ENCODE results near the gene OR52B4.
"Not testable (repeated sequence)": the region's sequence is repeated elsewhere in the genome, so short reads cannot be mapped to it uniquely, and the experiment has no call there.

Gene OR52B4

DNA sequence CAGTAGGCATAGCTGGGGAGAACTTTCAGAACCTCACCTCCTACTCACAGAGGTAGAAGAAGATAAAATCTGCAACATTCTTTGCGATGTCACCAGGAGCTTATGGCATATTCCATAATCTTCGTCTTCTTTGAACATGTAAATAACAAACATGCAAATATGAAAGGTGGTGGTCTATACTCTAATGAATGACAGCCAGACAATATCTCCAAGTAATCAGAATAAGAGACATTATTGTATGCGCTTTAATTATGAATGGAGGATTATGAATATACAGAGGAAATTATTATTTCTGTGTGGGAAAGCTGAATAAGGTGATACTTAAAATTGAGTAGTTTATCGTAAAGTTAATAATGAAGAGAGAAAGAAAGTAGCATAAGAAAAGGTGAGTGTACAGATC is at the start of gene OR52B4:
Gene OR52B4 (minus strand): TSS at position 101 of the 400 bp plus-strand sequence. CDS start 91 bp downstream, at position 10.
- no peak for DNase-seq

DNA sequence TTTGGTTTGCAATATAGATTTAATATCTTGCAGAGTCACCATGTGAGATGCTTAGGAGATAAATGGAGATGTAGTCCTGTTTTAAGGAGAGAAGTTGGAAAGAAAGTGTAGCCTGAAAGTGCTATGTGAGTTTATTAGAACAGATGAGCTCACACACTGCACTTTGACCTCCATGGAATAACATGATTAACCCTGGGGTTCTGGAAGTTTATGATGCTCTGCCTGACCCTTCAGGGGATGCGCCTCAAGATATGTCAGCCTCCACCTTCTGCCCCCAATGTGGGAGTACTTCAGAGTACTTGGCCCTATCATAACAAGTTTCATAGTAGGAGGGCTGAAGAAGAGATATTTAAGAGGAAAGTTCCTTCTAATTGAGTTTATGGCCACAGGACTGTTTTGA is 48.6 kb upstream of the OR52B4 start:
- DNase-seq: no peak

DNA sequence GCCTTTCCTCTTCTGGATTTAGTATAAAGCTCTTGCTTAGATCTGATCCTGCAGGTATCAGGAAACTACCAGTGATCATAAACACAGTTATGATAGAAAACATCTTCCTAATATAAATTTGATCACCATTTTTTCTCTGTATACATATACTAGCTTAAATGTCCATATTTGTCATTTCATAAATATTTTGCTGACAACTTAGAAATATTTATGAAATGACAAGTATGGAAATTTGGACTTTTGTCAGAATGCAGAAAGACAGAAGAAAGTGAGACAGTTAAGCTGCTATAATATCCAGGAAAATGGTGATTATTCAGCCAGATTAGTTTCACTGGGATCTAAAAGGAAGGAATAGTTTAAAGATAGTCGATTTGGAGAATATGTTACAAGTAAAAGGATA is 48.1 kb upstream of the OR52B4 start:
- DNase-seq: no peak

DNA sequence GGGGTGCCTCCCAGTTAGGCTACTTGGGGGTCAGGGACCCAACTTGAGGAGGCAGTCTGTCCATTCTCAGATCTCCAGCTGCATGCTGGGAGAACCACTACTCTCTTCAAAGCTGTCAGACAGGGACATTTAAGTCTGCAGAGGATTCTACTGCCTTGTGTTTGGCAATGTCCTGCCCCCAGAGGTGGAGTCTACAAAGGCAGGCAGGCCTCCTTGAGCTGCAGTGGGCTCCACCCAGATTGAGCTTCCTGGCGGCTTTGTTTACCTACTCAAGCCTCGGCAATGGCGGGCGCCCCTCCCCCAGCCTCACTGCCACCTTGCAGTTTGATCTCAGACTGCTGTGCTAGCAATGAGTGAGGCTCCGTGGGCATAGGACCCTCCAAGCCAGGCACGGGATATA is 38.0 kb upstream of the OR52B4 start:
- not testable (repeated sequence) for DNase-seq

DNA sequence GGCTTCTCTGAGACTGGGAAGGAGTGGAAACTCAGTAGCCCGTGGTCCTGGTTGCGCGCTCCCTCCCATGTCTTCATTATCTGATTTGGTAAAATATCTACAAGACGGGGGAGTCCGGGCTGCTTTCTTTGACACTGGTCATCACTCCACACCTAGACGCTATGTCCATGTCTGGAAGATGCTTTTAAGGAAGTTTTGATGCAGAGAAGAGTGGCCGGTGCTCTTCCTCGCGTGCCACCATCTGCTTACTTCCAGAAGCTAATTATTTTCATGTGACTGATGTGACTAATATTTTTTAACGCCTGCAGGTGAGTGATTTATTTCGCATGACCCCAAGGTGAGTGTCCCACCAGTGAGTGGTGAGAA is 25.7 kb upstream of the OR52B4 start:
- DNase-seq: no peak

DNA sequence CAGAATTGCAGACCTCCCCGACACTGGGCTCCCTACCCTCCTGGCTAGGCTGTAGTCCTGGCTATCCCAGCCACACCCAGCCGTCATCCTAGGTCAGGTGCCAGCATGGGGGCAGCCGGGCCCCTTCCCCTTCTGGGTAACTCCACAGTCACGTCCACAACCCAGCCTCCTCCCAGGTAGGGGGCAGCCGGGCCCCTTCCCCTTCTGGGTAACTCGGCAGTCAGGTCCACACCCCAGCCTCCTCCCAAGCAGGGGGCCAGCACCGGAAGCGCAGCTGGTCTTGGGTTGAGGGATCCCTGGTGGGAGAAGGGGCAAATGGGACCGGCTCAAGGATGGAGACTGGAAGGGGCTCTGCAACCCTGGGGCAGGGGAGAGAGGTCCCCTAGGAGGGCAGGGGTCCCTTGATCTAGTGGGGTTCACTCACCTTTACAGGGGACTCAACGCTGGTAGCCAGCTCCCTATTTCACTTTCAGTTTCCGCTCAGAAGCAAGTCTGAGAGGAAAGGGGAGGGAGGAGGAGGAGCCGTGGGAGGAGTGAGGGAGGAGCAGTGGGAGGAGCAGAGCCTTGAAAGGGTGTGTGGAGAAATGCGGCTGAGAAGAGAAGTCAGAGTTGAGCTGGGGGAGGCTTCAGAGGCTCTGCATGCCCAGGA is 25.1 kb upstream of the OR52B4 start, which contains the start of gene TRIM21:
Gene TRIM21 (minus strand): TSS at position 494 of the 649 bp plus-strand sequence. CDS start 3,293 bp downstream, outside the sequence.
- no peak for DNase-seq

DNA sequence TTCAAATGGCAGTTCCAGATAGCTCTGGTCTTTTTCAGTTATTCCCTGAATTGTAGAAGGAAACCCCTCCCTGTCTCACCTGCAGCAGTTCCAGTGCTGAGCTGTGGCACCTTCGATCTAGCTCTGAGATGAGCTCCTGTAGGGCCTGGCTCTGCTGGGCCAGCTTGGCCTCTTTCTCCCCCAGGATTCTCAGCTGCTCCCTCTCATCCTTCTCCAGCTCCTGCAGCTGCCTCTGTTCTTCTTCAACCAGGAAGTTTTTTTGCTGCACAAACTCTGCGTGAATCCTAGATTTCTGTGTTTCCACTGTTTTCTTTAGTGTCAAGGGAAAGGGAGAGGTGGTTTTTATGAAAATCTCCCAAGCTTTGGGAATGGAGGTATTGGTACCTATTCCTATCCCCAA is 20.0 kb upstream of the OR52B4 start:
- no peak for DNase-seq

DNA sequence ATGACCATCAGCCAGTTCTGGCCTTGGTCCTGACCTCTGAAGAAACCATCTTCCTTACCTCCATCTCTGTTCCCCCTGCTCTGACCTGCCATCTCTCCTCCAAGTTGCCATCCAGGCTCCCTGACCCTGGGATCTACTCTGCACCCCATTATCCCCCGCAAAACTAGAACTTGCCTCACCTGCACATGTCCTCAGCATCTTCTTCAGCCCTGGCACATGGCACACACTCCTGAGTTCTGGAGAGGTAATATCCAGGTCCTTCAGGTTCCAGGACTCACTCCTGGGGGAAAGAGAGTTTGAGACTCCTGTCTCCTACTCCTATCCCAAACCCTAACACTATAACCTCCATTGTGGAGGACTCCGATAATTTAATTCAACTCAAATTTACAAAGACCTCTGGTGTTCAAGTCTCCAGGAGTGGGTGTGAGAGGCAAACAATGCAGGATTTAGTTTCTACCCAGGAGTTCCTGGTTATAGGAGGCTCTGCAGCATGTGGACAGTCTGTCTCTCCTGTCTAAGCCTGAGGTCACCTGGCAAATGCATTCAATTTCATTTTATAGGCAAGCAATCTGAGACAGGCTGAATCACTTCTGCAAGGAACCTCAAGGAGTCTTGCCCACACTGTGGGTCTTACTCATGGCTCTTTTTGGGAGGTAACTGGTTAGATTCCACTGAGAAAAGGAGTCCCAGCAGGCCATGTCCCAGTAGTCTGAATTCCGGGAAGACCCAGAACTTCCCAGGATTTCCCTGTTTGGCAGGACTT is 18.0 kb upstream of the OR52B4 start:
- no peak for DNase-seq

DNA sequence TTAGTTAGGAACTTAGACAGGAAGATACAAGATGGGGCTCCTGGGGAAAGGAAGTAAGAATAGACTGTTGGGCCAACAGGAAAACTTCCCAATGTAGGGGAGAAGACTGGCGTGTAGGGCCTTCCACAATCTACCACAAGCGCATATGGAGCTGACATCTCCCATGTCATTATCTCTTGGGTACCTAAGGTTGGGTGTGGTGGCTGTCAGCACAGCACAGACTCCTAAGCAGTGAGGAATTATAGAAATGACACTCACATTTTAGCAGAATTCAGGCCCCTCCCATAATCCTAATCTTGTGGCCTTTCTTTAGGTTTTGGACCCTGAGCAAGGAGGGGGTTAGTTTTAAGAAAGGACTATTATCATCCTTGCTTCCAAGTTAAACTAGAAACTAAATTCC is 13.7 kb upstream of the OR52B4 start:
- no peak for DNase-seq

DNA sequence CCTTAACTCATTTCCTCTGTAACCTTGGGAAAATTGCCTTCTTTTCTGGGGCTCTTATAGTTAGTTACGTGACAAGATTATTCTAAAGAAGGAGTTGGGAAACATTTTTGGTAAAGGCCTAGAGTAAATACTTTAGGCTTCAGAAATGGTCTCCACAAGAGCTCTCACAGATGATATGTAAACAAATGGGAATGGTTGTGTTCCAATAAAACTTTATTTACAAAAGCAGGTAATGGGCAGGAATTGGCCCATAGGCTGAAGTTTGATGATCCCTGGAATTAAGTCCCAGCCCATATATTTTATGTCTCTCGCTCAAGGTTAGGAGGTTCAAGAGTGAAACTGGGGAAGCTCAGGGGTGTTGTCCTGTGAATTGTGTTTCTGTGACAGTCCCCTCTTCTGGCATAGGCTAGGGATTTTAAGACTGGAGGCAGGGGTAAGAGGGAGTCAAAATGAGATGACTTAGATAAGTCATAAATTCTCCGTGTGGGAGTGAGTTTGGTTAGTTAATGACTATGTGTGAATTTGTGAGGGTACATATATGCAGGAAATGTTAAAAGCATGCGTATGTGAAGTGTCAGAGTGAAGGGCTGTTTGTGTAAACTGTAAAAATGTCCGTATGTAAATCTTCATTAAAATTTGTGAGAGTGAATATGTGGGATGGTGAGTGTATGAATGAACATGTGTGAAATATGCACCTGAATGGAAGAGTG is 7.4 kb upstream of the OR52B4 start:
- DNase-seq: no peak

DNA sequence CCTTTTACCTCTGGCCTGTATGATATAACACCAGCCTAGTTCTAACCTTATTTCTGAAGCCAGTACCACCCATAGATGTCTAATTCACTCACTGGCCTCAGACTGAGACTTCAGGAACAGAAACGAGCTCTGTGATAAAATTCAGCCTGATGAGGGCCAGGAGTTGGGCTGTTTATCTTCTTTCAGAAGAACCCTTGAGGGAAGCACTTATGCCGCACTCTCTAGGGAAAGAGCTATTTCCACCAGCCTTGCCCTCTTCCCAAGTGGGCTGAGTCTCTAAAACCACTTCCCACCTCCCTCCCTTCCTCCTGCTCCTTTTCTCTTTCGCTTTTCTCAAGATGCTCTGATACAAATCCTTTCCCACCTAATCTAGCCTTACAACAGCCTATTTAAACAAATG is 2.0 kb upstream of the OR52B4 start:
- DNase-seq: no peak

DNA sequence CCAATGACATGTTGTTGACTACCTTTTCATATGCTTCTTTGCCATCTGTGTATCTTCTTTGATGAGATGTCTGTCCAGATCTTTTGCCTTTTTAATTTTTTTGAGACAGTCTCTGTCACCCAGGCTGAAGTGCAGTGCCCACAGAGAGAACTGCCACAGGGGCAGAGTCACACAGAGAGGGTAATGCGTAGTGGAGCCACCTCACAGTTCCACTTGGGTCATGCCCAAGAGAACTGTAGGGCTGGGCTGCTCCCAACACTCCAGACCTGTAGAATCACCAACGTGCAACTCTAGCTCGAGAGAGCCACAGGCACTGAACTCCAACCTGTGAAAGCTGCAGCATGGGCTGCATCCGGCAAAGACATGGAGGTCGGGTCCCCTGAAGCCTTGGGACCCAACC is 20.0 kb downstream of the OR52B4 start:
- not testable (repeated sequence) for DNase-seq

DNA sequence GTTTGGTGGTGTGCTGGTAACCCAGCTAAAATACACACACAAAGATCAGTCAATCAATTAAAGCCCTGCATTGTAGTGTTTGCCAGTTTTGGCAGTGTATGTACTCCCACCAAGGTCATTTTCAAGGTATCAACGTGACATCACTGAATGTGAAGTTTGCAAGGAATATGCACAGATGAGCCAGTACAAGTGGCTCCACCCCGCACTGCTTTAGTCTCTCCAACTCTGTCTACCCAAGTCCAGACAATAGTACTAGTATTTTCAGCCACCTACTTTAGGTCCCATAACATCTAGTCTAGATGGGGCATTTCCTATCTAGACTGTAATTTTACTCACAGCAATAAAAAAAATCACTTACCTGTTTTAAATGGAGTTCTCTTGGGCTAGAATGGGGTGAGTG is 22.8 kb downstream of the OR52B4 start:
- DNase-seq: not testable (repeated sequence)

DNA sequence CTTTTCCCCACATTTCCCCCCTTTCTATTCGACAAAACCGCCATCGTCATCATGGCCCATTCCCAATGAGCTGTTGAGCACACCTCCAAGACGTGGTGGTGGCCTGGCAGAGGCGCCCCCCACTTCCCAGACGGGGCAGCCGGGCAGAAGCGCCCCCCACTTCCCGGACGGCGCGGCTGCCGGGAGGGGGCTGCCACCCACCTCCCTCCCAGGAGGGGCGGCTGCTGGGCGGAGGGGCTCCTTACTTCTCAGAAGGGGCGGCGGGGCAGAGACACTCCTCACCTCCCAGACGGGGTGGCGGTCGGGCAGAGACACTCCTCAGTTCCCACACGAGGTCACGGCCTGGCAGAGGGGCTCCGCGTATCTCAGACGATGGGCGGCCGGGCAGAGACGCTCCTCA is 33.8 kb downstream of the OR52B4 start:
- DNase-seq: not testable (repeated sequence)
